ENCODE data around the gene ZNF598. TPM values are rescaled to one million over a fixed set of nuclear protein-coding genes. Genes with fewer than 3 reads are reported as not detected.
A peak's percentile ranks its signal among the peaks of the same experiment; 100 is the strongest.

The ZNF598 gene
- total RNA-seq, 4 donors from 2014 or later = 28.3 to 145 (median 42.0) TPM

- in situ Hi-C loops (cut with MboI; ENCODE audit: low pct_ligation_motif_present in 1 of 4, low pct_unique_long_range_greater_than_20kb in 1 of 4, low sequenced_read_pairs in 3 of 4) = no loop called here
- WGBS, 2 donors (ENCODE audit: low coverage in 1 of 2) = 10% methylated on average over 48 of the region's 53 CpGs; no CpG with 5 or more reads in 1 of the 2 donors
- Histone ChIP-seq H3K27me3 (peaks cover 44% of the 10 kb centered on the region), H3K4me1 (peaks cover 13 to 56% (median 48%) of the 10 kb centered on the region in 4 donors), H3K27ac (peak overlapping the region; percentile 91 to 95 (median 93)), H3K9me3 (no peaks in the 10 kb centered on the region), H3K36me3 (peaks cover 0 to 12% (median 7%) of the 10 kb centered on the region in 4 donors), H3K4me3 (peak overlapping the region in 3 of 4 donors; percentile 4 to 47 (median 39))
- DNase-seq = no peak
- intact Hi-C loops (cut with DNase I; ENCODE audit: low total_unique reads) = loop anchor here (10.0 kb wide), 1 partner anchor 685 kb away; no protein-coding TSS in a partner anchor
- peak in 1 of 3 donors; percentile 26 for TF ChIP-seq POLR2AphosphoS5 (IDR thresholded peaks at IDR 0.05)
- TF ChIP-seq, protein P1, sequence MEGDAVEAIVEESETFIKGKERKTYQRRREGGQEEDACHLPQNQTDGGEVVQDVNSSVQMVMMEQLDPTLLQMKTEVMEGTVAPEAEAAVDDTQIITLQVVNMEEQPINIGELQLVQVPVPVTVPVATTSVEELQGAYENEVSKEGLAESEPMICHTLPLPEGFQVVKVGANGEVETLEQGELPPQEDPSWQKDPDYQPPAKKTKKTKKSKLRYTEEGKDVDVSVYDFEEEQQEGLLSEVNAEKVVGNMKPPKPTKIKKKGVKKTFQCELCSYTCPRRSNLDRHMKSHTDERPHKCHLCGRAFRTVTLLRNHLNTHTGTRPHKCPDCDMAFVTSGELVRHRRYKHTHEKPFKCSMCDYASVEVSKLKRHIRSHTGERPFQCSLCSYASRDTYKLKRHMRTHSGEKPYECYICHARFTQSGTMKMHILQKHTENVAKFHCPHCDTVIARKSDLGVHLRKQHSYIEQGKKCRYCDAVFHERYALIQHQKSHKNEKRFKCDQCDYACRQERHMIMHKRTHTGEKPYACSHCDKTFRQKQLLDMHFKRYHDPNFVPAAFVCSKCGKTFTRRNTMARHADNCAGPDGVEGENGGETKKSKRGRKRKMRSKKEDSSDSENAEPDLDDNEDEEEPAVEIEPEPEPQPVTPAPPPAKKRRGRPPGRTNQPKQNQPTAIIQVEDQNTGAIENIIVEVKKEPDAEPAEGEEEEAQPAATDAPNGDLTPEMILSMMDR (IDR thresholded peaks at IDR 0.05) = no peak
- peak; percentile 16 for TF ChIP-seq POLR2A (IDR thresholded peaks at IDR 0.05)
- TF ChIP-seq EP300 (IDR thresholded peaks at IDR 0.05; ENCODE audit: low read depth) = no peak
These were observed 29.4 kb downstream of the ZNF598 start for GRCh38 chr16:1980030-1980769.

GRCh38 chr16:1979271-1980029 lies 30.2 kb downstream of the ZNF598 start:
- DNase-seq = peak; percentile 92
- peak overlapping the region in 3 of 4 donors; percentile 36 to 47 (median 39) for H3K4me3 ChIP-seq

DNA sequence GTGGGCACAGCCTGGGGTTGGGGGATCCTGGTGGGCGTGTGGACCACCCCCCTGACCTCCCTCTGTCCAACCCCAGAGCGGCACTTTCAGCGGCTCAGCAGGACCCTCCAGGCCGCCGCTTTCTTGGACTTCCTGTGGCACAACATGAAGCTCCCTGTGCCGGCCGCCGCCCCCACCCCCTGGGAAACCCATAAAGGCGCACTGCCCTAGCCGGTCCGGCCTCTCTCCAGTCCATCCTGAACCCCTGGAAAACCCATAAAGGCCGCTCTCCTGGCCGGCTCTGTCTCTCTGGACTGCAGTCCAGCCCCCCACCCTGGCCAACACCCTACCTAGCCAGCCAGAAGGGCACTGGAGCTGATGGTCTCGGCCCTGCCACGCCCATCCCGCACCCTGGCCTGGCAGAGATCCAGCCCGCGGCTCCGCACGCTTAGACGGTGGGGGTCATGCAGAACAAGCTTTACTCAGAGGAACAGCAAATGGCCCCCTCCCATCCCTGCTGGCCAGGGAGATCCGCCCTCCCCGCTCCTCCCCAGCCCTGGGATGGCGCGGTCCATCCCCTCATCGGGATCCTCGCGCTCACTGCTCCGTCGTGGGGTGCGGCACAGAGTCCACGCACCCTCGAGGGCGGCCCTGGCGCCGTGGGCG lies 31.0 kb downstream of the ZNF598 start:
- Histone ChIP-seq H3K4me3 (peak overlapping the region in 3 of 4 donors; percentile 36 to 47 (median 39)), H3K27ac (peak overlapping the region; percentile 91 to 95 (median 93)), H3K4me1 (peaks cover 7 to 45% (median 40%) of the 10 kb centered on the region in 4 donors), H3K36me3 (peaks cover 0 to 12% (median 7%) of the 10 kb centered on the region in 4 donors), H3K9me3 (no peaks in the 10 kb centered on the region), H3K27me3 (peaks cover 44% of the 10 kb centered on the region)
- intact Hi-C loops (cut with DNase I; ENCODE audit: low total_unique reads) (no loop called here), in situ Hi-C loops (cut with MboI; ENCODE audit: low pct_ligation_motif_present in 1 of 4, low pct_unique_long_range_greater_than_20kb in 1 of 4, low sequenced_read_pairs in 3 of 4) (no loop called here)
- no peak for DNase-seq
- TF ChIP-seq, protein P1 (IDR thresholded peaks at IDR 0.05) = no peak
- TF ChIP-seq POLR2A (IDR thresholded peaks at IDR 0.05) = no peak
- TF ChIP-seq EP300 (IDR thresholded peaks at IDR 0.05; ENCODE audit: low read depth) = no peak
- no peak for TF ChIP-seq POLR2AphosphoS5 (IDR thresholded peaks at IDR 0.05)
- WGBS, 2 donors (ENCODE audit: low coverage in 1 of 2) = 67% methylated on average over 35 of the region's 37 CpGs; no CpG with 5 or more reads in 1 of the 2 donors

More at GRCh38 chr16:1979271-1980029, 30.2 kb downstream of the ZNF598 start:
- peaks cover 44% of the 10 kb centered on the region for H3K27me3 ChIP-seq
- WGBS, 2 donors (ENCODE audit: low coverage in 1 of 2) = 35% methylated on average over 58 of the region's 70 CpGs; no CpG with 5 or more reads in 1 of the 2 donors
- peaks cover 7 to 49% (median 42%) of the 10 kb centered on the region in 4 donors for H3K4me1 ChIP-seq
- TF ChIP-seq POLR2AphosphoS5 (IDR thresholded peaks at IDR 0.05) (peak; percentile 22 to 92 (median 92)), EP300 (IDR thresholded peaks at IDR 0.05; ENCODE audit: low read depth) (no peak), POLR2A (IDR thresholded peaks at IDR 0.05) (peak; percentile 91)
- TF ChIP-seq, protein P1 (IDR thresholded peaks at IDR 0.05) = no peak
- intact Hi-C loops (cut with DNase I; ENCODE audit: low total_unique reads) = loop anchor here (10.0 kb wide), 1 partner anchor 685 kb away; no protein-coding TSS in a partner anchor
- no peaks in the 10 kb centered on the region for H3K9me3 ChIP-seq
- H3K36me3 ChIP-seq = peaks cover 0 to 12% (median 7%) of the 10 kb centered on the region in 4 donors
- peak overlapping the region; percentile 91 to 95 (median 93) for H3K27ac ChIP-seq
- in situ Hi-C loops (cut with MboI; ENCODE audit: low pct_ligation_motif_present in 1 of 4, low pct_unique_long_range_greater_than_20kb in 1 of 4, low sequenced_read_pairs in 3 of 4) = no loop called here
